Measurements from ENCODE around the gene EDDM13. TPM values are rescaled to one million over a fixed set of nuclear protein-coding genes. Genes with fewer than 3 reads are reported as not detected.

The EDDM13 gene
- total and polyA plus RNA-seq, 5 donors from 2014 or later, result 0.46 to 1.9 (median 1.1) TPM; not detected in 1

- Mint-ChIP-seq H3K4me3 (no peak overlapping the region), H3K9me3 (no peaks in the 10 kb centered on the region), H3K27me3 (no peaks in the 10 kb centered on the region), H3K4me1 (peaks cover 1 to 11% (median 6%) of the 10 kb centered on the region in 4 donors), H3K36me3 (peaks cover 36% of the 10 kb centered on the region), H3K27ac (peak overlapping the region in 2 of 3 donors; percentile 10 to 28)
- Histone ChIP-seq H3K4me1 (ENCODE audit: control insufficient read depth, insufficient read depth, low read length, poor library complexity, severe bottlenecking) (no peaks in the 10 kb centered on the region), H3K27ac (ENCODE audit: insufficient read depth, low read length, poor library complexity, severe bottlenecking) (no peak overlapping the region), H3K36me3 (ENCODE audit: control insufficient read depth, insufficient read depth, low read length) (peaks cover 6% of the 10 kb centered on the region), H3K27me3 (ENCODE audit: control insufficient read depth, insufficient read depth, low read length) (no peaks in the 10 kb centered on the region), H3K9me3 (ENCODE audit: control insufficient read depth in 2 of 2, low read length in 2 of 2) (no peaks in the 10 kb centered on the region), H3K4me3 (ENCODE audit: low read depth, low read length) (no peak overlapping the region)
- DNase-seq (no peak), ATAC-seq (ENCODE audit: low read depth in 2 of 2) (no peak)
Observed at GRCh38 chr19:56295531-56296455, 23.2 kb downstream of the EDDM13 start.

- H3K4me3 ChIP-seq (ENCODE audit: low read depth, low read length), result no peak overlapping the region
- H3K4me1 Mint-ChIP-seq, result peaks cover 8 to 14% (median 13%) of the 10 kb centered on the region in 4 donors
- peaks cover 5% of the 10 kb centered on the region for H3K4me1 ChIP-seq (ENCODE audit: control insufficient read depth, insufficient read depth, low read length, poor library complexity, severe bottlenecking)
- peaks cover 31% of the 10 kb centered on the region for H3K36me3 Mint-ChIP-seq
- H3K27ac Mint-ChIP-seq, result no peak overlapping the region
- H3K27ac ChIP-seq (ENCODE audit: insufficient read depth, low read length, poor library complexity, severe bottlenecking), result no peak overlapping the region
- H3K27me3 ChIP-seq (ENCODE audit: control insufficient read depth, insufficient read depth, low read length), result no peaks in the 10 kb centered on the region
- DNase-seq, result no peak
- peaks cover 6% of the 10 kb centered on the region for H3K36me3 ChIP-seq (ENCODE audit: control insufficient read depth, insufficient read depth, low read length)
- no peak overlapping the region for H3K4me3 Mint-ChIP-seq
- no peaks in the 10 kb centered on the region for H3K9me3 ChIP-seq (ENCODE audit: control insufficient read depth in 2 of 2, low read length in 2 of 2)
- no peak for ATAC-seq (ENCODE audit: low read depth in 2 of 2)
- H3K27me3 Mint-ChIP-seq, result no peaks in the 10 kb centered on the region
- no peaks in the 10 kb centered on the region for H3K9me3 Mint-ChIP-seq
Observed at GRCh38 chr19:56297010-56297409, 24.5 kb downstream of the EDDM13 start.

- no peak overlapping the region for H3K4me3 Mint-ChIP-seq
- peaks cover 14 to 26% (median 18%) of the 10 kb centered on the region in 4 donors for H3K4me1 Mint-ChIP-seq
- no peaks in the 10 kb centered on the region for H3K27me3 Mint-ChIP-seq
- peaks cover 32% of the 10 kb centered on the region for H3K36me3 Mint-ChIP-seq
- H3K36me3 ChIP-seq (ENCODE audit: control insufficient read depth, insufficient read depth, low read length), result peaks cover 3% of the 10 kb centered on the region
- DNase-seq (no peak), ATAC-seq (ENCODE audit: low read depth in 2 of 2) (no peak)
- H3K27ac Mint-ChIP-seq, result no peak overlapping the region
- no peaks in the 10 kb centered on the region for H3K9me3 ChIP-seq (ENCODE audit: control insufficient read depth in 2 of 2, low read length in 2 of 2)
- no peak overlapping the region for H3K4me3 ChIP-seq (ENCODE audit: low read depth, low read length)
- peaks cover 10% of the 10 kb centered on the region for H3K4me1 ChIP-seq (ENCODE audit: control insufficient read depth, insufficient read depth, low read length, poor library complexity, severe bottlenecking)
- no peaks in the 10 kb centered on the region for H3K9me3 Mint-ChIP-seq
- H3K27me3 ChIP-seq (ENCODE audit: control insufficient read depth, insufficient read depth, low read length), result no peaks in the 10 kb centered on the region
- no peak overlapping the region for H3K27ac ChIP-seq (ENCODE audit: insufficient read depth, low read length, poor library complexity, severe bottlenecking)
Observed at GRCh38 chr19:56299688-56300087, 27.1 kb downstream of the EDDM13 start.

- Mint-ChIP-seq H3K27ac (no peak overlapping the region), H3K27me3 (no peaks in the 10 kb centered on the region), H3K4me1 (peaks cover 14 to 26% (median 21%) of the 10 kb centered on the region in 4 donors), H3K36me3 (peaks cover 40% of the 10 kb centered on the region), H3K9me3 (no peaks in the 10 kb centered on the region), H3K4me3 (no peak overlapping the region)
- Histone ChIP-seq H3K9me3 (ENCODE audit: control insufficient read depth in 2 of 2, low read length in 2 of 2) (no peaks in the 10 kb centered on the region), H3K27ac (ENCODE audit: insufficient read depth, low read length, poor library complexity, severe bottlenecking) (no peak overlapping the region), H3K36me3 (ENCODE audit: control insufficient read depth, insufficient read depth, low read length) (no peaks in the 10 kb centered on the region), H3K27me3 (ENCODE audit: control insufficient read depth, insufficient read depth, low read length) (no peaks in the 10 kb centered on the region), H3K4me1 (ENCODE audit: control insufficient read depth, insufficient read depth, low read length, poor library complexity, severe bottlenecking) (peaks cover 10% of the 10 kb centered on the region), H3K4me3 (ENCODE audit: low read depth, low read length) (no peak overlapping the region)
- ATAC-seq (ENCODE audit: low read depth in 2 of 2) (no peak), DNase-seq (peak in 1 of 3 donors; percentile 9)
Observed at GRCh38 chr19:56301155-56301554, 28.6 kb downstream of the EDDM13 start.

DNA sequence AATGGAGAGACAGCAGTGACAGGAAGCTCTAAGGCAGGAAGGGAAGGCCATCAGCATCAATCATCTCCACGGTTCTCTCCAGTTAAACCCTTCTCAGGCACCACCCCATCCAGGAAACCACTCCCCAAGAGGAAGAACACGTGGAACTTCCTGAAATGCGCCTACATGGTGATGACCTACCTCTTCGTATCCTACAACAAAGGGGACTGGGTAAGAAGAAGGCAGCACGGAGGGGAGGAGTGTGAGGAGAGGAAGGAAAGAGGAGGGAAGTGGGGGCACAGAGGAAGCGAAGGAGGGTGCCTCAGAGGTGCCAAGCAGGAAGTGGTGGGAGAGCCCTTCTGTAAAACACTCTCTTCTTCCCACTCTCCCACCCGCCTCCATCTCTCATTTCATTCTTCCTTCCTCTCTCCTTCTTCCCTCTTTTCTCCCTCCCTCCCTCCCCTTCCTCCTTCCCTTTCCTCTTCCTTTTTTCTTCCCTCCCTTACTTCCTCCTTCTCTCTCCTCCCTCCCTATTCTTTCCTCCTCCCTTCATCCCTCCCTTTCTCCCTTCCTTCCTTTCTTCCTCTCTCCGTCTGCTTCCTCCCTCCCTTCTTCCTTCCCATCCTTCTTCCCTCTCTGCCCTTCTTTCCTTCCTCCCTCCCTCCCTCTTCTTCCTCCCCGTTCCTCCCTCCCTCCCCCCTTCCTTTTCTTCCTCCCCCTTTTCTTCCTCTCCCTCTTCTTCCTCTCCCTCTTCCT is 29.5 kb downstream of the EDDM13 start:
- H3K9me3 Mint-ChIP-seq, result no peaks in the 10 kb centered on the region
- DNase-seq, result peak in 1 of 3 donors; percentile 25

GRCh38 chr19:56304243-56304642 is 31.7 kb downstream of the EDDM13 start:
- Histone ChIP-seq H3K9me3 (ENCODE audit: control insufficient read depth in 2 of 2, low read length in 2 of 2) (no peaks in the 10 kb centered on the region), H3K27me3 (ENCODE audit: control insufficient read depth, insufficient read depth, low read length) (no peaks in the 10 kb centered on the region), H3K27ac (ENCODE audit: insufficient read depth, low read length, poor library complexity, severe bottlenecking) (no peak overlapping the region), H3K4me1 (ENCODE audit: control insufficient read depth, insufficient read depth, low read length, poor library complexity, severe bottlenecking) (peaks cover 10% of the 10 kb centered on the region), H3K36me3 (ENCODE audit: control insufficient read depth, insufficient read depth, low read length) (no peaks in the 10 kb centered on the region), H3K4me3 (ENCODE audit: low read depth, low read length) (no peak overlapping the region)
- H3K4me3 Mint-ChIP-seq, result peak overlapping the region in 1 of 4 donors; percentile 12
- H3K27me3 Mint-ChIP-seq, result no peaks in the 10 kb centered on the region
- H3K36me3 Mint-ChIP-seq, result peaks cover 37% of the 10 kb centered on the region
- ATAC-seq (ENCODE audit: low read depth in 2 of 2), result no peak
- no peaks in the 10 kb centered on the region for H3K9me3 Mint-ChIP-seq
- H3K27ac Mint-ChIP-seq, result peak overlapping the region in 1 of 3 donors; percentile 78
- peaks cover 14 to 26% (median 20%) of the 10 kb centered on the region in 4 donors for H3K4me1 Mint-ChIP-seq
- no peak for DNase-seq

More for the DNA sequence above, 29.5 kb downstream of the EDDM13 start:
- Histone ChIP-seq H3K4me1 (ENCODE audit: control insufficient read depth, insufficient read depth, low read length, poor library complexity, severe bottlenecking) (peaks cover 10% of the 10 kb centered on the region), H3K4me3 (ENCODE audit: low read depth, low read length) (peak overlapping the region; percentile 4), H3K27ac (ENCODE audit: insufficient read depth, low read length, poor library complexity, severe bottlenecking) (no peak overlapping the region), H3K36me3 (ENCODE audit: control insufficient read depth, insufficient read depth, low read length) (no peaks in the 10 kb centered on the region), H3K9me3 (ENCODE audit: control insufficient read depth in 2 of 2, low read length in 2 of 2) (no peaks in the 10 kb centered on the region), H3K27me3 (ENCODE audit: control insufficient read depth, insufficient read depth, low read length) (no peaks in the 10 kb centered on the region)
- ATAC-seq (ENCODE audit: low read depth in 2 of 2), result no peak
- H3K36me3 Mint-ChIP-seq, result peaks cover 36% of the 10 kb centered on the region
- H3K27me3 Mint-ChIP-seq, result no peaks in the 10 kb centered on the region
- H3K27ac Mint-ChIP-seq, result peak overlapping the region in 1 of 3 donors; percentile 82
- H3K4me1 Mint-ChIP-seq, result peaks cover 14 to 26% (median 20%) of the 10 kb centered on the region in 4 donors
- peak overlapping the region in 1 of 4 donors; percentile 57 for H3K4me3 Mint-ChIP-seq

DNA sequence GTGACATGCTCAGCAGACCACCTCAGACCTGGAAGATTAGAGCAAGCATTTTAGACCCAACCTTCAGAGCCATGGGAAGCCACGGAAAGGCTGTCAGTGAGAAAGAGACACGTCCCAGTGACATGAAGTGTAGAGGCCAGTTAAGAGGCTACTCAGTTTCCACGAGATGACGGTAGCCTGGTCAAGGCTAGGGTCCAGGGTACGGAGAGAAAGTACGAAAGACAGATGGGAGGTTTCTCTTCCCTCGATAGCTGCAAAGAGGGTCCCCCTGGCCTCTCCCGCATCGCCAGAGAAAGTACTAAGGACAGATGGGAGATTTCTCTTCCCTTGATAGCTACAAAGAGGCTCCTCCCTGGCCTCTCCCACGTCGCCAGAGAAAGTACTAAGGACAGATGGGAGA is 33.5 kb downstream of the EDDM13 start:
- Histone ChIP-seq H3K4me3 (ENCODE audit: low read depth, low read length) (no peak overlapping the region), H3K27me3 (ENCODE audit: control insufficient read depth, insufficient read depth, low read length) (no peaks in the 10 kb centered on the region), H3K4me1 (ENCODE audit: control insufficient read depth, insufficient read depth, low read length, poor library complexity, severe bottlenecking) (peaks cover 10% of the 10 kb centered on the region), H3K27ac (ENCODE audit: insufficient read depth, low read length, poor library complexity, severe bottlenecking) (no peak overlapping the region), H3K36me3 (ENCODE audit: control insufficient read depth, insufficient read depth, low read length) (no peaks in the 10 kb centered on the region), H3K9me3 (ENCODE audit: control insufficient read depth in 2 of 2, low read length in 2 of 2) (no peaks in the 10 kb centered on the region)
- Mint-ChIP-seq H3K27me3 (no peaks in the 10 kb centered on the region), H3K4me3 (no peak overlapping the region), H3K9me3 (no peaks in the 10 kb centered on the region), H3K27ac (no peak overlapping the region), H3K36me3 (peaks cover 39% of the 10 kb centered on the region), H3K4me1 (peaks cover under 1 to 25% (median 15%) of the 10 kb centered on the region in 4 donors)
- no peak for ATAC-seq (ENCODE audit: low read depth in 2 of 2)
- DNase-seq, result no peak
